Prostate gland (tissue), 2 donors: ENCODE measurements around the gene RPL26.

ENCODE experiments used
- POLR2A ChIP-seq: fragments of 450-650 bp; IDR thresholded peaks from one replicate; pipeline ENCODE4 v1.6.1; 2016; ENCODE audit warnings: antibody characterized with exemption, mild to moderate bottlenecking
- POLR2AphosphoS5 ChIP-seq: sonication (generic); formaldehyde crosslinking; IDR thresholded peaks from one replicate; pipeline ENCODE4 v1.6.1; 2017; ENCODE audit warnings: antibody characterized with exemption
- TF ChIP-seq, protein P1 (sequence below), 4 experiments: fragments of 200-600 bp in 2 of 4; fragments of 450-650 bp in 2 of 4; sonication (generic) in 2 of 4; IDR thresholded peaks; 1 replicate in 3 of 4; 2 replicates in 1 of 4; pipeline ENCODE4 v1.5.1; 2016 to 2019; ENCODE audit warnings: antibody characterized with exemption in 4 of 4, mild to moderate bottlenecking in 2 of 4, moderate library complexity in 2 of 4

DNA sequence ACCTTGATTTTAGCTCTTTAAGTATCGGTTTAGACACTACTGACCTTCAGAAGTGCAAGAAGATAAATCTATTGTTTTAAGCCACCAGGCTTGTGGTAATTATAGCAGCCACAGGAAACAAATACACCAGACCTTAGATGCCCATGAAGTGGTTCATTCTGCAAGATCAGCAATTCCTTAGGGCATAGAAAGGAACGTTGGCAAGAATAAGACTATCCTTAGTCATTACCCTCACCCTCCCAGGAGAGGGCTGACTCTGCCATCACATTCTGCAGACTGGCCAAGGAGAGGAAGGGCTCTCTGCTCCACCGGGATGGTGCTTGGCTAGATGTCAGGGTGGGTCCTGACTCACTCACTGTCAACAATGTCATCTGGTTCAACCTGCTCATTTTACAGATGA lies 38.6 kb upstream of the RPL26 start:
- TF ChIP-seq, protein P1, sequence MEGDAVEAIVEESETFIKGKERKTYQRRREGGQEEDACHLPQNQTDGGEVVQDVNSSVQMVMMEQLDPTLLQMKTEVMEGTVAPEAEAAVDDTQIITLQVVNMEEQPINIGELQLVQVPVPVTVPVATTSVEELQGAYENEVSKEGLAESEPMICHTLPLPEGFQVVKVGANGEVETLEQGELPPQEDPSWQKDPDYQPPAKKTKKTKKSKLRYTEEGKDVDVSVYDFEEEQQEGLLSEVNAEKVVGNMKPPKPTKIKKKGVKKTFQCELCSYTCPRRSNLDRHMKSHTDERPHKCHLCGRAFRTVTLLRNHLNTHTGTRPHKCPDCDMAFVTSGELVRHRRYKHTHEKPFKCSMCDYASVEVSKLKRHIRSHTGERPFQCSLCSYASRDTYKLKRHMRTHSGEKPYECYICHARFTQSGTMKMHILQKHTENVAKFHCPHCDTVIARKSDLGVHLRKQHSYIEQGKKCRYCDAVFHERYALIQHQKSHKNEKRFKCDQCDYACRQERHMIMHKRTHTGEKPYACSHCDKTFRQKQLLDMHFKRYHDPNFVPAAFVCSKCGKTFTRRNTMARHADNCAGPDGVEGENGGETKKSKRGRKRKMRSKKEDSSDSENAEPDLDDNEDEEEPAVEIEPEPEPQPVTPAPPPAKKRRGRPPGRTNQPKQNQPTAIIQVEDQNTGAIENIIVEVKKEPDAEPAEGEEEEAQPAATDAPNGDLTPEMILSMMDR (IDR thresholded peaks at IDR 0.05): no peak
- no peak for TF ChIP-seq POLR2A
- TF ChIP-seq POLR2AphosphoS5: no peak
